Effector CD4-positive, alpha-beta T cell (primary cell): ENCODE results near the gene SCRT2.
"Not testable (repeated sequence)": the region's sequence is repeated elsewhere in the genome, so short reads cannot be mapped to it uniquely, and the experiment has no call there.

Experiments
- DNase-seq: peaks from one replicate; pipeline ENCODE4 v3.0.0-alpha.2; 2020

Gene SCRT2

GRCh38 chr20:699811-700338 is 24.3 kb upstream of the SCRT2 start:
- no peak for DNase-seq

DNA sequence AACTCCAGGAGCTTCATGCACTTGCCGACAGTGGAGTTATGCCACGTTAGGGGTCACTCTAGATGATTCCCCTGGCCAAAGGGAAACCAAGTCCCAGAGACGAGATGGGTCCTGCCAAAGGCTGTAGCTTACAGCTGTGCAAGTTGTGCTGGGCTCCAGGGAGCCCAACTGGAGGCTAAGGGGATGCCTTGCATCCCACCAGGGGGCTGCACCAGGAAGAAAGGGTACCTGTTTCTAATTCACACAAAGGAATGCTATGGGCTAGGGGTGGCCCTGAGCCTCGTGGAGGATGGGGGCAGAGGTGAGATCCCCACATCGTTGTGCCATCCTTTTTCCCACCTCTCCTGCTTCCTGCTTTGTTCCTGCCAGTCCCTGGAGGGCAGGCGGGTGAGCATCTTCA is 23.7 kb upstream of the SCRT2 start:
- no peak for DNase-seq

DNA sequence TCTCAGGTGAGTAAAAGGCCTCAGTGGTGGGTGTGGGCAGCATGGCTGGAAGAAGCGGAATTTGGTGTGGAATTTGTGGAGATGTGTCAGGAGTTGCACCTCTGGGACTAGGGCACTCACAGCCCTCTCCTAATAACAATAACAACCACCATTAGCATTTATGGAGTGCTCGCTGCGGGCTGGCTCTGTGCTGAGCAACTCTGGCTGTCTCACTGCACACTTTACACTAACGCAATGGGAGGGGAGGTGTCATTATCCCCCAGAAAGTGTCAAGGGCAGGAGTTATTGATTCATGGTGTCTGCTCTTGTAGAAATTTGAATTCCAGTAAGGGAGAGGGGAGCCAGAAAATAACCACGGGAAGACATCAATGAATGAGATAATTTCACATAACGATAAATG is 22.7 kb upstream of the SCRT2 start:
- no peak for DNase-seq

GRCh38 chr20:697826-698225 is 22.2 kb upstream of the SCRT2 start:
- no peak for DNase-seq

DNA sequence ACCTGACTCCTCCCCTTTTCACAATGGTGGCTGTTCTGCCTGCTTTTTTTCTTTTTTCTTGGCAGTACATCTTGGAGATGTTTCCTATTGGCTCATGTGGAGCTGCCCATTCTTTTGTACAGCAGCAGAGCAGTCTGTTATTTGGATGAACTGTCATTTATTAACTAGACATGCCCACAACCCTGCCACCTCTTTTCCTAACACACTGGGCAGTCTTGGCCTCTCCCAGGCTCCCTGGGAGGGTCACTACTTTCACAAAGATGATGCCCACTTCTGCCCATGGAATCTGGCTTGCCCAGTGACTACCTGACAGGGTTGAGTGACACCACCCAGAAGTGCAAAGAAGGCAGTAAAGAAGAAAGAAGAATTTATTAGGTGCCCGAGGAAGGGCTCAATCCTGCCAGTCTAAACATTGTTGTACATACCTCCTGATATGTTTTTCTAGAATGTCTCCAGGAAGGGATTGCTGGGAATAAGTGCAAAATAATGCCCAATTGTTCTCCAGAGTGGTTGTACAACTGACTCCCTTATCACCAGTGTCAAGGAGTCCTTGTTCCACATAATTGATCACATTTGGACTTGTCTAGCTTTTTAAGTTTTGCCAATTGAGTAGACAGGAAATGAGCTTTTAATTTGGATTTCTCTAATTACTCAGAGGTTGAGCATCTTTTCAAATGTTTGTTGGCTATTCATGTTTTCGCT is 19.7 kb upstream of the SCRT2 start:
- no peak for DNase-seq

DNA sequence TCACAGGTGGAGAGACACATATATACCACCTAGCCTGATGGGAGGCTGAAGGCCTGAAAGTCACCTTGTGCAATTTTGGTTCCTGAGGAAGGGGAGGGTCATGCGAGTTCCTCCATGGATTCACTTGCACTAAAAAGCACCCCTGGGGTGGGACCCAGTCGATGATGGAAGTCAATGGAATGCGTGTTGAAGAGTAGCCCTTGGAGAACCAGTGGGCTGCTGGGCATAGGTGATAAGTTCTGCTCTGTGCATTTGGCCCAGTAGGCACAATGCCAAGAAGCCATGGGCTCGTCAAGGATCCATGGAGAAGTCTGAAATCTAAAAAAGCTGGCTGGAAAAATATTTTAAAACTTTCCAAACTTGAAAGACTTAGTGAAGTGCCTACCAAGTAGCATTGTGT is 18.9 kb upstream of the SCRT2 start:
- DNase-seq: no peak

GRCh38 chr20:693786-694185 is 18.2 kb upstream of the SCRT2 start:
- not testable (repeated sequence) for DNase-seq

DNA sequence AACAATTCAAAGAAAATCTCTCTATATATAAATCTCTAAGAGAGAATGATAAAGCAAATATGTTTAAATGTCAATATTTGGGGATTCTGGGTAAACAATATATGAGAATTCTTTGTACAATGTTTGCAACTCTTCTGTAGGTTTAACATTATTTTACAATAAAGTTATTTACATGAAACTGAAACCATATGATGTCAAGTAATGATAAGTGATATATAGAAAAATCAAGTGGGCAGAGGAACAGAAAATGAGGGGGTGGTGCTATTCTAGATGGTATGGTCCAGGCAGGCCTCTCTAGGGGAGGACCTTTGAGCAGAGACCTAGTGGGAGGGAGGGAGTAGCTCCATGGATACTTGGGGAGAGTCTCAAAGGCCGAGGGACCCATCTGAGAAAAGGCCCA is 16.4 kb upstream of the SCRT2 start:
- DNase-seq: no peak

- no peak for DNase-seq
These were observed 14.3 kb upstream of the SCRT2 start for GRCh38 chr20:689947-690346.

DNA sequence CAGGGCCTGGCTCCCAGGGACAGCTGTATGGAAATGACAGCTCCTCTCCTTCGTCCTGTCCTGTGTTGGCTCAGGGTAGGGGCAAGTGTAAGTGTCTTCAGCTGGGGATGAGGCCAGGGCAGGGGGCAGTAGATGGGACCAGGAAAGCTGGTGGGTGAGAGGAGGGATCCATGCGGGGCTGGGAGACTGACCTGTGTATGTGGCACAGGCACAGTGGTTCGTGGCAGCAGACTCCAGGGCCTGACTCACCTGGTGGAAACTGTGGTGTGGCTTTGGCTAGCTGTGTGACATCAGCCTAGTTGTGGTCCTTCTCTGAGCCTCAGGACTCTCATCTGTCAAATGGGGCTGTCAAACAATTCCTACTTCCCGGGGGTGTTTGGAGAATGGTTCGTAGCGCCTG is 13.7 kb upstream of the SCRT2 start:
- no peak for DNase-seq

DNA sequence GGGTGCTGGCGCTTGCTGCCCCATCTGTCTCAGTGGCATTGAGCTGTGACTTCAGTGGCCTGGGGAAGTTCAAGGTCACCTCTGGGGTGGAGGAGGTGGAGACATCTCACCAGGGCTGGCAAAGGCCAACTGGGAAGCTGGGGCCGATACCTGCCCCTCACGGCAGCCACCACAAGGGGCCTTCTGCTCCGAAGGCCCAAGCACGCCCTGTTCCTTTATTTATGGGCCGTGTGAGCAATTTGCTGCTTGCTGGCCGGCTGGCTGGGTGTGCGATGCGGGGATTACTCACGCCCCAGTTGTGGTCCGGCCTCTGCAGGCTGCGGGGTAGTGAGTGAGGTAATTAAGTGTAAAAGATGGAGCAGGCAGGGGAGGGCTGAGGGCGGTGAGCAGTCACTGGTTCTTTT is 13.2 kb upstream of the SCRT2 start:
- DNase-seq: no peak

GRCh38 chr20:687468-688203 is 12.0 kb upstream of the SCRT2 start:
- DNase-seq: no peak

DNA sequence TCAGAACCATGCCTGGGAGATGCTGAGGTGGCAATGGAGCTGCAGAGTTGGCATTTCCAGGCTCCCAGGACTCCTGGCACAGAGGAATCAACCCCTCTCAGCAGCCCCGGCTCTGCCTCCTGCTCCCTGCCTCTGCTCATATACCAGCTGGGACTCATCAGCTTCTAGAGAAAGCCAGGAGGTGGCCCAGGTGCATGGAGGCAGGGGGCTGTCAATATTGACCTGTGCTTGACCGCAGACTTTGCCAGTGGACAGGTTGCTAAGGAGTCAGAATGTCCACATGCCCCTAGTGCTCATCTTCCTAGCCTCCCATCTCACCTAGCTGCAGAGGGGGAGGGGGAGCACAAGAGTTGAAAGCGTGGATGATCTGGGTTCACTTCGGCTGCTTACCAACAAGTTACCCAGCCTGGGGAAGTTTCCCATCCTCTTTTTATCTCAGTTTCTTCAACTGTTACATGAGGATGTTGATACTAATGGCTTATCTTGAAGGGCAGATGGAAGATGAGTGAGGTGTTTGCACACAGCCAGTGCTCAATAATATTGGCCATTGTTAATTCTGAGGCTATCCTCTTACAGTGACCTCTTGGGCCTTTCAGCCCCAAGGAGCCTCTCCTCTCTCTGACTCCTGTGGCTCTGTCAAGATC is 9.2 kb upstream of the SCRT2 start:
- no peak for DNase-seq

DNA sequence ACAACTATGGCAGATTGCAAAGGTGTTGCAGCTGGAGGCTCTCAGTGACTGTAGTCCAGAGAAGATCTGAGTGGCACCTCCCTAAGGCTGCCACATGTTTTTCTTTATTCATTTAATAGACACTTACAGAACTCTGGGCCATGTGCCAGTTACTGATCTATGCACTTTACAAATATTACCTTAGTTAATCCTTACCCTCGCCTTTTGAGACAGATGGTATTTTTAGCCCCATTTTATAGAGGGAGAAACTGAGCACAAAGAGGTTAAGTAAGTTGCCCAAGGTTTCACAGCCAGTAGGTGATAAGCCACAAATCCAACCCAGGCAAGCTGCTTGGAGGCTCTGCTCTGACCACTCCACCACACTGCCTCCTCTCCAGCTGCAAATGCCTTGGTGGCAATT is 6.5 kb upstream of the SCRT2 start:
- DNase-seq: no peak

- DNase-seq: no peak
These were observed 5.1 kb upstream of the SCRT2 start for GRCh38 chr20:680638-681187.

DNA sequence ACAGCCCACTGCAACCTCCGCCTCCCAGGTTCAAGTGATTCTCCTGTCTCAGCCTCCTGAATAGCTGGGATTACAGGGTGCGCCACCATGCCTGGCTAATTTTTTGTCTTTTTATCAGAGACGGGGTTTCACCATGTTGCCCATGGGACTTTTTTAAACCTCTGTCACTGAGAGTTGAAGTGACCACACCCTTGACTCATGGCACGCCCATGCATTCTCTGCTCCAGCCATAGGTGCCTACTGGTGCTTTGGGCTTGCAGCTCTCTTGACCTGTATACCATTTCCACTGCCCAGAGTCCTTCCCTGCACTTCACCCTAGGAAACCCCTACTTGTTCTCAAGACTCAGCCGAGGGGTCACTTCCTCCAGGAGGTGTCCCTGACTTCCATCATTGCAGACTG is 2.4 kb upstream of the SCRT2 start:
- DNase-seq: no peak

GRCh38 chr20:676967-677366 is 1.4 kb upstream of the SCRT2 start:
- no peak for DNase-seq

GRCh38 chr20:676315-676937 is 824 bp upstream of the SCRT2 start:
- no peak for DNase-seq

DNA sequence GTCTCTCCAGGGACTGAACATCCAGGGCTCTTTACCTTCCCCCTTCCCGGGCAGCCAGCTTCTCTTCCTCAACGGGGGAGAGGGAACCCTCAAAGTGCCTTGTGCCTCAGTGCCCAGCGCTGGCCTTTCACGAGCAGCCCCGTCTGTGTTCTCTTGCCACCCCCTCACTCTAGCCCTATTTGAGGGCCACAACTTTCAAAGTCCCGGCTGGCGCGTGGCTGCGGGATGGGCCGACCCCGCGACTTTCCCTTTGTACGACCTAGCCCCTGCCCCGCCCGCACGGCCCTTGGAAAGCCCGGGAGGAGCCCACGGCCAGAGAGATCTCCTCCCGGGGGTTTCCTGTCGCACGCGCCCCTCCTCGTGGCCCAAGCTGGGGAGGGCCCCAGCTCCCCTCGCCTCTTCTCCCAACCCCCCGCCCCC is 559 bp downstream of the SCRT2 start:
- no peak for DNase-seq

DNA sequence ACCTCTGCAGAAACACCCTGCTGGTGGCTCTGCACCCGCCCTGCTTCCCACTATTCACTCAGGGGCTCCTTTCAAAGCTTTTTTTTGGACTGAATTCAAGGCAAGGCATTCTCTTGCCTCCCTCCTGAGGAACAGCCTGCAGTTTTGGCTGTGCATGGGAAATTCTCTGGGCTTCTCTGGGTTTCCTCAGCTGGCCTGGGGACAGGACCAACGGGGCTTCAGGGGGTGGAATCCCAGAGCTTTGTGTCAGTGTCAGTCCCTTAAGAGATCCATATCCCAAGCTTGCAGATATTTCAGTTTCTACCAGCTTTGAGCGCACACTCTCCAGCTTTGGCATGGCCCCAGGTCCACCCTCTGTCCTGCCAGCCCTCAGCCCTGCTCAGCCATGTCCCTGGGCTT is 2.0 kb downstream of the SCRT2 start:
- DNase-seq: no peak

GRCh38 chr20:672963-673602 is 2.5 kb downstream of the SCRT2 start:
- DNase-seq: no peak

DNA sequence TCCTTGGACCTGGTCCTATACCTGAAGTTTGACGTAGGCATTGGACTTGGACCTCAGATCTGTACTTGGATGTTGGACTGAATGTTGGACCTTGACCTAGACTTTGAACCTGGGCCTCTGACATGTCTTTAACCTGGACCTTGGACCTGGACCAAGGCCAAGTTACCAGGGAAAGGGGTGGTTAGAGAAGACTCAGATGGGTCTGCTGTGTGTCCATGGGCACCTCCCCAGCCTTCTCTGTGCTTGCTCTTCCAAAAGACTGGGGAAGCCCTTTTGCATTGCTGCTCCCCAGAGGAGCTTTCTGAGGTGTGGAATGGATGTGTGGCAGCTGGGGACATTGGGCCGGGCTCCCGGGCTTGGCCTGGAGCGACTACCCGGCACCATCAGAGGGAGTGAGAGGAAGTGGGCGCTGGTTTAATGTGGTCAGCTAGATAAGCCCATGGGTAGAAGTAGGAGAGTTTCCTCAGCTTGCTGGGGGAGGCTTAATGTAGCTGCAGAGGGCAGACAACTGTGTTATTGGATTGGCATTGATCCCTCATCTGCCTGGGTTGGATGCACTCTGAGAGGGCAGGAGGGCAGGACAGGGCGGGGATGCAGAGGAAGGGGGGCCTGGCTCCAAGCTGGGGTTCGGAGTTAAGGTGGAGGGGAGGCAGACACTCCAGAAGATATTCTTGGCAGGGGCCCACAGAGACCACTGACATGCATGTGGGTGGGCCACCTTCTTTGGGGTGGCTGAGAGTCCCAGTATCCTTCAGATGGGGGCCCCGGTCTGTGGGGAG is 4.2 kb downstream of the SCRT2 start:
- DNase-seq: no peak
